T-helper 1 cell treated with Interleukin-12 subunit alpha and Interleukin-12 subunit beta and Interleukin-4 antibody, amounts not matched to agents 30 μg/mL and 1 μg/mL, for 36 hours (primary cell): ENCODE results near the gene TNFRSF1A.

Experiments used
- H3K27ac Mint-ChIP-seq: one replicate; pipeline ENCODE4 v1.8.0; 2021; ENCODE audit warnings: mild to moderate bottlenecking, mixed read lengths
- H3K27me3 Mint-ChIP-seq: one replicate; pipeline ENCODE4 v1.8.0; 2021; ENCODE audit warnings: low read depth, mixed read lengths
- H3K36me3 Mint-ChIP-seq: one replicate; pipeline ENCODE4 v1.8.0; 2021; ENCODE audit warnings: low read depth, mixed read lengths
- H3K4me1 Mint-ChIP-seq: one replicate; pipeline ENCODE4 v1.8.0; 2021; ENCODE audit warnings: low read depth, mixed read lengths
- H3K4me3 Mint-ChIP-seq: one replicate; pipeline ENCODE4 v1.8.0; 2021; ENCODE audit warnings: mild to moderate bottlenecking, moderate library complexity, mixed read lengths
- H3K9me3 Mint-ChIP-seq: one replicate; pipeline ENCODE4 v1.8.0; 2021; ENCODE audit warnings: mixed read lengths

Gene TNFRSF1A

GRCh38 chr12:6341417-6342139 is at the start of gene TNFRSF1A:
Gene TNFRSF1A (minus strand): TSS chr12:6342076. CDS start chr12:6341814, 262 bp downstream.
- peaks cover 36% of the 10 kb centered on the region for H3K4me1 Mint-ChIP-seq
- no peak within 1 kb of the TSS for H3K4me3 Mint-ChIP-seq
- no peaks in the 10 kb centered on the region for H3K27me3 Mint-ChIP-seq
- H3K27ac Mint-ChIP-seq, result peak within 1 kb of the TSS; percentile 85
- H3K36me3 Mint-ChIP-seq, result peaks cover 4% of the 10 kb centered on the region
- no peaks in the 10 kb centered on the region for H3K9me3 Mint-ChIP-seq

- no peaks in the 10 kb centered on the region for H3K36me3 Mint-ChIP-seq
- no peak overlapping the region for H3K4me3 Mint-ChIP-seq
- no peaks in the 10 kb centered on the region for H3K4me1 Mint-ChIP-seq
- no peak overlapping the region for H3K27ac Mint-ChIP-seq
- H3K9me3 Mint-ChIP-seq, result no peaks in the 10 kb centered on the region
- H3K27me3 Mint-ChIP-seq, result peaks cover 30% of the 10 kb centered on the region
Measured at GRCh38 chr12:6391013-6391412, 49.1 kb upstream of the TNFRSF1A start.

- Mint-ChIP-seq H3K27ac (no peak overlapping the region), H3K27me3 (peaks cover 29% of the 10 kb centered on the region), H3K4me1 (no peaks in the 10 kb centered on the region), H3K4me3 (no peak overlapping the region), H3K9me3 (no peaks in the 10 kb centered on the region), H3K36me3 (no peaks in the 10 kb centered on the region)
Measured at GRCh38 chr12:6390084-6390799, 48.4 kb upstream of the TNFRSF1A start.

GRCh38 chr12:6387541-6387940 is 45.7 kb upstream of the TNFRSF1A start:
- Mint-ChIP-seq H3K27me3 (peaks cover 44% of the 10 kb centered on the region), H3K9me3 (no peaks in the 10 kb centered on the region), H3K4me3 (no peak overlapping the region), H3K36me3 (no peaks in the 10 kb centered on the region), H3K4me1 (no peaks in the 10 kb centered on the region), H3K27ac (no peak overlapping the region)

- Mint-ChIP-seq H3K27me3 (peaks cover 55% of the 10 kb centered on the region), H3K4me1 (no peaks in the 10 kb centered on the region), H3K4me3 (no peak overlapping the region), H3K27ac (no peak overlapping the region), H3K9me3 (no peaks in the 10 kb centered on the region), H3K36me3 (no peaks in the 10 kb centered on the region)
Measured at GRCh38 chr12:6386491-6386890, 44.6 kb upstream of the TNFRSF1A start.

- H3K27ac Mint-ChIP-seq, result no peak overlapping the region
- H3K9me3 Mint-ChIP-seq, result no peaks in the 10 kb centered on the region
- no peaks in the 10 kb centered on the region for H3K36me3 Mint-ChIP-seq
- H3K4me3 Mint-ChIP-seq, result no peak overlapping the region
- no peaks in the 10 kb centered on the region for H3K4me1 Mint-ChIP-seq
- peaks cover 59% of the 10 kb centered on the region for H3K27me3 Mint-ChIP-seq
Measured at GRCh38 chr12:6386038-6386437, 44.2 kb upstream of the TNFRSF1A start.

- H3K9me3 Mint-ChIP-seq, result no peaks in the 10 kb centered on the region
- no peaks in the 10 kb centered on the region for H3K36me3 Mint-ChIP-seq
- no peak overlapping the region for H3K27ac Mint-ChIP-seq
- H3K27me3 Mint-ChIP-seq, result peaks cover 68% of the 10 kb centered on the region
- no peaks in the 10 kb centered on the region for H3K4me1 Mint-ChIP-seq
- no peak overlapping the region for H3K4me3 Mint-ChIP-seq
Measured at GRCh38 chr12:6384499-6385436, 42.9 kb upstream of the TNFRSF1A start.

GRCh38 chr12:6383572-6384498 is 42.0 kb upstream of the TNFRSF1A start, which contains the start of gene LTBR:
Gene LTBR (plus strand): TSS chr12:6384162. CDS start chr12:6384359, 197 bp downstream.
- Mint-ChIP-seq H3K27ac (no peak within 1 kb of the TSS), H3K4me3 (no peak within 1 kb of the TSS), H3K36me3 (no peaks in the 10 kb centered on the region), H3K4me1 (no peaks in the 10 kb centered on the region), H3K27me3 (peaks cover 71% of the 10 kb centered on the region), H3K9me3 (no peaks in the 10 kb centered on the region)

- no peak overlapping the region for H3K4me3 Mint-ChIP-seq
- H3K4me1 Mint-ChIP-seq, result no peaks in the 10 kb centered on the region
- H3K27me3 Mint-ChIP-seq, result peaks cover 65% of the 10 kb centered on the region
- no peaks in the 10 kb centered on the region for H3K36me3 Mint-ChIP-seq
- H3K27ac Mint-ChIP-seq, result no peak overlapping the region
- no peaks in the 10 kb centered on the region for H3K9me3 Mint-ChIP-seq
Measured at GRCh38 chr12:6382982-6383381, 41.1 kb upstream of the TNFRSF1A start.

GRCh38 chr12:6382371-6382770 is 40.5 kb upstream of the TNFRSF1A start:
- H3K27me3 Mint-ChIP-seq, result peaks cover 59% of the 10 kb centered on the region
- no peaks in the 10 kb centered on the region for H3K9me3 Mint-ChIP-seq
- H3K27ac Mint-ChIP-seq, result no peak overlapping the region
- H3K4me1 Mint-ChIP-seq, result peaks cover 2% of the 10 kb centered on the region
- no peaks in the 10 kb centered on the region for H3K36me3 Mint-ChIP-seq
- H3K4me3 Mint-ChIP-seq, result no peak overlapping the region

GRCh38 chr12:6380141-6381121 is 38.6 kb upstream of the TNFRSF1A start:
- Mint-ChIP-seq H3K4me1 (peaks cover 11% of the 10 kb centered on the region), H3K27ac (no peak overlapping the region), H3K4me3 (no peak overlapping the region), H3K27me3 (peaks cover 47% of the 10 kb centered on the region), H3K9me3 (no peaks in the 10 kb centered on the region), H3K36me3 (no peaks in the 10 kb centered on the region)

GRCh38 chr12:6378709-6379472 is 37.0 kb upstream of the TNFRSF1A start:
- no peaks in the 10 kb centered on the region for H3K9me3 Mint-ChIP-seq
- H3K27me3 Mint-ChIP-seq, result peaks cover 36% of the 10 kb centered on the region
- H3K27ac Mint-ChIP-seq, result no peak overlapping the region
- H3K4me1 Mint-ChIP-seq, result peaks cover 11% of the 10 kb centered on the region
- no peaks in the 10 kb centered on the region for H3K36me3 Mint-ChIP-seq
- H3K4me3 Mint-ChIP-seq, result no peak overlapping the region
